ENCODE data around the gene TMEM184C.

GRCh38 chr4:147628415-147628814, 11.2 kb downstream of the TMEM184C start:
- TF ChIP-seq CTCF (IDR thresholded peaks at IDR 0.05; ENCODE audit: insufficient read depth, low read length) (no peak), REST (IDR thresholded peaks at IDR 0.05; ENCODE audit: insufficient replicate concordance, low read depth) (no peak)
